Fibroblast of lung (primary cell): ENCODE results near the gene LMF1. TPM values are rescaled to one million over a fixed set of nuclear protein-coding genes. Genes with fewer than 3 reads are reported as not detected.

Experiments
- DNase-seq, 2 donors: peaks; one replicate each; pipeline versions ENCODE4 v3.0.0 to v3.0.0-alpha.2; 2010; ENCODE audit warnings: low read depth in 2 of 2
- H2AFZ ChIP-seq: 2 replicates; pipeline ENCODE4 v1.5.1; 2012; ENCODE audit warnings: low read length, control low read depth, inconsistent platforms
- H3K27ac ChIP-seq: 2 replicates; pipeline ENCODE4 v1.5.1; 2011; ENCODE audit warnings: low read length, control low read depth; ENCODE audit not compliant: insufficient read depth
- H3K27me3 ChIP-seq: 2 replicates; pipeline ENCODE4 v1.5.1; 2011; ENCODE audit warnings: mild to moderate bottlenecking, low read length; ENCODE audit not compliant: control insufficient read depth, insufficient read depth
- H3K36me3 ChIP-seq: 2 replicates; pipeline ENCODE4 v1.5.1; 2011; ENCODE audit warnings: low read length; ENCODE audit not compliant: control insufficient read depth, insufficient read depth
- H3K4me1 ChIP-seq: 2 replicates; pipeline ENCODE4 v1.5.1; 2011; ENCODE audit warnings: low read length; ENCODE audit not compliant: control insufficient read depth, insufficient read depth; ENCODE audit errors: extremely low read depth
- H3K4me2 ChIP-seq: 2 replicates; pipeline ENCODE4 v1.5.1; 2011; ENCODE audit warnings: low read length, control low read depth; ENCODE audit not compliant: insufficient read depth; ENCODE audit errors: extremely low read depth
- H3K4me3 ChIP-seq, 4 experiments: fragments of 200-600 bp in 1 of 4; sonication (generic) in 1 of 4; replicated peaks in 1 of 4; 2 replicates each; pipeline ENCODE4 v1.5.1; 2011 to 2016; ENCODE audit warnings: low read length in 4 of 4, low read depth in 3 of 4, mild to moderate bottlenecking in 3 of 4, control low read depth in 2 of 4, inconsistent platforms in 1 of 4, mixed read lengths in 1 of 4; ENCODE audit not compliant: insufficient read depth in 1 of 4; ENCODE audit errors: control extremely low read depth in 1 of 4
- H3K79me2 ChIP-seq: 2 replicates; pipeline ENCODE4 v1.5.1; 2012; ENCODE audit warnings: mild to moderate bottlenecking, low read length, inconsistent platforms; ENCODE audit not compliant: control insufficient read depth, insufficient read depth
- H3K9ac ChIP-seq: 2 replicates; pipeline ENCODE4 v1.5.1; 2011; ENCODE audit warnings: mild to moderate bottlenecking, low read length, control low read depth; ENCODE audit not compliant: insufficient read depth
- H3K9me3 ChIP-seq: 2 replicates; pipeline ENCODE4 v1.5.1; 2012; ENCODE audit warnings: low read depth, low read length; ENCODE audit not compliant: control insufficient read depth, insufficient read depth
- H4K20me1 ChIP-seq: 2 replicates; pipeline ENCODE4 v1.5.1; 2011; ENCODE audit warnings: low read length; ENCODE audit not compliant: control insufficient read depth, insufficient read depth; ENCODE audit errors: extremely low read depth
- CTCF ChIP-seq, 2 donors: IDR thresholded peaks in 1 of 2; conservative IDR thresholded peaks in 1 of 2; 1 replicate in 1 of 2; 2 replicates in 1 of 2; pipeline ENCODE4 v1.5.1; 2011 to 2012; ENCODE audit warnings: low read length in 2 of 2, control low read depth in 1 of 2, inconsistent platforms in 1 of 2, low read depth in 1 of 2, mild to moderate bottlenecking in 1 of 2
- EZH2 ChIP-seq: IDR thresholded peaks from 2 replicates; pipeline ENCODE4 v1.5.1; 2012; ENCODE audit warnings: low read length, control low read depth, mild to moderate bottlenecking; ENCODE audit errors: missing control alignments
- polyA plus RNA-seq, 2 donors: library from polyadenylated mRNA; depleted of rRNA in 1 of 2; stranded (reverse) in 1 of 2; unstranded in 1 of 2; fragments of >200 nt; gene quantifications; 2 replicates each; pipeline ENCODE4 v1.2.1, GENCODE V29; 2011 to 2012; ENCODE audit warnings: missing spikeins in 1 of 2
- total RNA-seq: library from RNA; depleted of rRNA; stranded (reverse); fragments of >200 nt; gene quantifications from 2 replicates; pipeline ENCODE4 v1.2.1, GENCODE V29; 2014

Gene LMF1
- total and polyA plus RNA-seq, 2 donors (not counting 1 experiment from before 2014, with no cell fraction given): 12.3 to 12.6 TPM

- Histone ChIP-seq H3K79me2 (no peaks in the 10 kb centered on the region), H3K4me3 (no peak overlapping the region), H3K9me3 (no peaks in the 10 kb centered on the region), H3K4me1 (no peaks in the 10 kb centered on the region), H4K20me1 (no peaks in the 10 kb centered on the region), H3K4me2 (no peak overlapping the region), H3K9ac (no peak overlapping the region), H3K27ac (no peak overlapping the region), H2AFZ (no peak overlapping the region), H3K36me3 (no peaks in the 10 kb centered on the region), H3K27me3 (peaks cover 13% of the 10 kb centered on the region)
- DNase-seq: no peak
- no peak for TF ChIP-seq CTCF (conservative IDR thresholded peaks at IDR 0.05 in 1 of 2, IDR thresholded peaks at IDR 0.05 in 1 of 2; ENCODE audit: low read depth in 1 of 2, low read length in 2 of 2)
- TF ChIP-seq EZH2: no peak
These were observed 165.3 kb downstream of the LMF1 start for GRCh38 chr16:805474-805873.

GRCh38 chr16:804193-805048 lies 166.4 kb downstream of the LMF1 start:
- Histone ChIP-seq H3K9ac (no peak overlapping the region), H3K27ac (no peak overlapping the region), H3K9me3 (no peaks in the 10 kb centered on the region), H3K4me2 (no peak overlapping the region), H3K4me1 (no peaks in the 10 kb centered on the region), H2AFZ (no peak overlapping the region), H3K27me3 (peaks cover 19% of the 10 kb centered on the region), H3K36me3 (no peaks in the 10 kb centered on the region), H4K20me1 (no peaks in the 10 kb centered on the region), H3K79me2 (no peaks in the 10 kb centered on the region), H3K4me3 (no peak overlapping the region)
- DNase-seq: no peak
- TF ChIP-seq EZH2 (no peak), CTCF (conservative IDR thresholded peaks at IDR 0.05 in 1 of 2, IDR thresholded peaks at IDR 0.05 in 1 of 2; ENCODE audit: low read depth in 1 of 2, low read length in 2 of 2) (no peak)

GRCh38 chr16:803754-804080 lies 167.1 kb downstream of the LMF1 start:
- Histone ChIP-seq H2AFZ (no peak overlapping the region), H3K27ac (no peak overlapping the region), H3K36me3 (no peaks in the 10 kb centered on the region), H3K4me3 (no peak overlapping the region), H4K20me1 (no peaks in the 10 kb centered on the region), H3K79me2 (no peaks in the 10 kb centered on the region), H3K9me3 (no peaks in the 10 kb centered on the region), H3K27me3 (peaks cover 19% of the 10 kb centered on the region), H3K4me2 (no peak overlapping the region), H3K9ac (no peak overlapping the region), H3K4me1 (no peaks in the 10 kb centered on the region)
- no peak for TF ChIP-seq EZH2
- no peak for TF ChIP-seq CTCF (conservative IDR thresholded peaks at IDR 0.05 in 1 of 2, IDR thresholded peaks at IDR 0.05 in 1 of 2; ENCODE audit: low read depth in 1 of 2, low read length in 2 of 2)
- no peak for DNase-seq

Other genes starting within 250 kb of the LMF1 start
- gene ANTKMT, start 249.8 kb downstream of the LMF1 start, total RNA-seq: 24.9 and 31.5 TPM in 2 replicates
- 4.5 and 6.1 TPM in 2 replicates for gene ANTKMT, start 249.8 kb downstream of the LMF1 start, polyA plus RNA-seq
- 1.0 and 1.8 TPM in 2 replicates for gene CCDC78, start 244.5 kb downstream of the LMF1 start, total RNA-seq
- 0.50 and 0.64 TPM in 2 replicates for gene CCDC78, start 244.5 kb downstream of the LMF1 start, polyA plus RNA-seq
- gene HAGHL, start 243.9 kb downstream of the LMF1 start, total RNA-seq: 14.1 and 16.3 TPM in 2 replicates
- 3.1 and 3.7 TPM in 2 replicates for gene HAGHL, start 243.9 kb downstream of the LMF1 start, polyA plus RNA-seq
- gene CIAO3, start 230.0 kb downstream of the LMF1 start, total RNA-seq: 31.0 and 38.0 TPM in 2 replicates
- 9.3 and 14.2 TPM in 2 replicates for gene CIAO3, start 230.0 kb downstream of the LMF1 start, polyA plus RNA-seq
- not detected in 2 replicates for gene MSLN, start 210.2 kb downstream of the LMF1 start, total RNA-seq
- not detected in 2 replicates for gene MSLN, start 210.2 kb downstream of the LMF1 start, polyA plus RNA-seq
- gene RPUSD1, start 182.6 kb downstream of the LMF1 start, total RNA-seq: 15.9 and 16.2 TPM in 2 replicates
- 8.2 and 10.3 TPM in 2 replicates for gene RPUSD1, start 182.6 kb downstream of the LMF1 start, polyA plus RNA-seq
- gene CHTF18, start 182.4 kb downstream of the LMF1 start, total RNA-seq: 1.3 and 4.3 TPM in 2 replicates
- 1.1 and 5.7 TPM in 2 replicates for gene CHTF18, start 182.4 kb downstream of the LMF1 start, polyA plus RNA-seq
- not detected in 2 replicates for gene GNG13, start 170.2 kb downstream of the LMF1 start, total RNA-seq
- not detected in 2 replicates for gene GNG13, start 170.2 kb downstream of the LMF1 start, polyA plus RNA-seq
- under 0.01 TPM in 1 of 2 replicates, not detected in the other for gene SOX8, start 10.8 kb upstream of the LMF1 start, total RNA-seq
- 0.03 TPM in 1 of 2 replicates, not detected in the other for gene SOX8, start 10.8 kb upstream of the LMF1 start, polyA plus RNA-seq
- gene SSTR5, start 101.8 kb upstream of the LMF1 start, total RNA-seq: not detected in 2 replicates
- not detected in 2 replicates for gene SSTR5, start 101.8 kb upstream of the LMF1 start, polyA plus RNA-seq
- not detected in 2 replicates for gene C1QTNF8, start 125.3 kb upstream of the LMF1 start, total RNA-seq
- gene C1QTNF8, start 125.3 kb upstream of the LMF1 start, polyA plus RNA-seq: not detected in 2 replicates
- gene CACNA1H, start 182.1 kb upstream of the LMF1 start, total RNA-seq: 0.26 and 1.2 TPM in 2 replicates
- 0.05 and 10.5 TPM in 2 replicates for gene CACNA1H, start 182.1 kb upstream of the LMF1 start, polyA plus RNA-seq